ENCODE results near the gene TEX50.
"Not testable (repeated sequence)": the region's sequence is repeated elsewhere in the genome, so short reads cannot be mapped to it uniquely, and the experiment has no call there.

TEX50 gene

DNA sequence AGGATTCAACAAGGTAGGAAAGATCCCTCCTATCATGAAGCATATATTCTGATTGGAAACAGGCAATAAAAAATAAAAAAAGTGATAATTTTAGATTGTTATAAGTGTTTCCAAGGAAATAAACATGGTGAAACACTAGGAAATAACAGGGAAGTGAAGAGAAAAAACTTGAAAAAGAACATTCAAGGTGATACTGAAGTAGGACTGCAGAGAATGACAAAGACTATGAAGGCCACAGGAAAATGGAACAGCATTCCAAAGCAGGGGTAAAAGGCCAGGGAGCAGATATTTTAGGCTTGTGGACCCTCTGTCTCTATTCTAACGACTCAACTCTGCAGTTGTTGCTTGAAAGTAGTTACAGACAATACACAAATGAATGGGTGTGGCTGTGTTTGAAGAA is 26.6 kb downstream of the TEX50 start:
- no peak for DNase-seq (ENCODE audit: low read depth in 2 of 2)

DNA sequence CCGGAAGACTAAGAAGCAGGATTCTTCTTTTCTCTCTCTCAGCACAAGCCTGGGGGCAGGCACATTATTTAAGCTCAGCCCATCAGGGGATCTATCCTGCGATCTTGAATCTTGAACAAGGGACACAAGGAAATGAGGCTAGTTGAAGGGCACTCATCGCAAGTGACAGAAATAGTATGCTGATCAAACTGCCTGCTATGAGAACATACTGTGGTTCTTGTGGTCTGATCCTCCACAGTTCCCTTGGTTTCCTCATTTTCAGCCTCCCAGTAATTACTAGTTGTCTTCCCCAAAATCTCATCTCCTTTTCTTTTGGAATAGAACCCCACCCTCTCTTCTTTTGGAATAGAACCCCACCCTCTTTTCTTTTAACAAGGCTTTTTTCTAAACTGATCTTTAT is 28.0 kb downstream of the TEX50 start:
- DNase-seq (ENCODE audit: low read depth in 2 of 2) = no peak

DNA sequence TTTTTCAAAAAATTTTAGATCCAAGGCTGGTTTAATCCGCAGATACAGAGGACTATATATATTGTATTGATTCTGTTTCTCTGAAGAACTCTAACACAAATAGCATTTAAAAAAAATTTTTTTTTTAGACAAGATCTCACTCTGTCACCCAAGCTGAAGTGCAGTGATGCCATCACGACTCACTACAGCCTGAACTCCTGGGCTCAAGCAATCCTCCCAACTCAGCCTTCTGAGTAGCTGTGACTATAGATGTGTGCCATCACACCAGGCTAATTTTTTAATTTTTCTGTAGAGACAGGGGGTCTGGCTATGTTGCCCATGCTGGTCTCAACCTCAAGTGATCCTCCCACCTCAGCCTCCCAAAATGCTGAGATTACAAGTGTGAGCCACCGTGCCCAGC is 31.5 kb downstream of the TEX50 start:
- DNase-seq (ENCODE audit: low read depth in 2 of 2) = no peak

DNA sequence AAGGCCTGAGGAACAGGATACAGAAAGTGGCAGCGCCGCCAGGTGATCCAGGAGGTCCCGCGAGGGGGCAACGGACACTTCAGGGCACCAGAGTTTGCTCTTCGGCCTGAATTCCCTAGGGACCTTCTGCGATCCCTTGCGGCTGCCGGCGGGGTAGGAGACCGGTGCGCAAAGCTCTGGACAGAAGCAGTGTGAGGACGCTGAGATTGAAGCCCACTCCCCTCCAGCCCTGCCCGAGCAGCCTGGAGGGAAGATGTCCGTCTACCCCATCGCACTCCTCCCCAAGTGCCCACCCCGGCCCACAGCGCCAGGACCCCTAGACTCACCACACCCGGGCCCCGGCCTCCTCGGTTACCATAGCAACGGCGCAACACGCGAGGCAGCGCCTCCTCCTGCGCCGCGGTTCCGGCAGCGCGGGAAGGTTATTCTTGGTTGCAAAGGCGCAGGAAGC is 34.4 kb downstream of the TEX50 start, which contains the start of gene ANKRD45:
ANKRD45 (minus strand) TSS at position 361 of the 451 bp plus-strand sequence. CDS start 10,433 bp downstream, outside the sequence.
- DNase-seq (ENCODE audit: low read depth in 2 of 2) = peak in 1 of 2 donors; percentile 5

- DNase-seq (ENCODE audit: low read depth in 2 of 2) = not testable (repeated sequence)
Observed at GRCh38 chr1:173674496-173674895, 39.4 kb downstream of the TEX50 start.

- not testable (repeated sequence) for DNase-seq (ENCODE audit: low read depth in 2 of 2)
Observed at GRCh38 chr1:173680152-173680551, 45.0 kb downstream of the TEX50 start.

GRCh38 chr1:173682184-173682583 is 47.0 kb downstream of the TEX50 start:
- DNase-seq (ENCODE audit: low read depth in 2 of 2) = no peak

DNA sequence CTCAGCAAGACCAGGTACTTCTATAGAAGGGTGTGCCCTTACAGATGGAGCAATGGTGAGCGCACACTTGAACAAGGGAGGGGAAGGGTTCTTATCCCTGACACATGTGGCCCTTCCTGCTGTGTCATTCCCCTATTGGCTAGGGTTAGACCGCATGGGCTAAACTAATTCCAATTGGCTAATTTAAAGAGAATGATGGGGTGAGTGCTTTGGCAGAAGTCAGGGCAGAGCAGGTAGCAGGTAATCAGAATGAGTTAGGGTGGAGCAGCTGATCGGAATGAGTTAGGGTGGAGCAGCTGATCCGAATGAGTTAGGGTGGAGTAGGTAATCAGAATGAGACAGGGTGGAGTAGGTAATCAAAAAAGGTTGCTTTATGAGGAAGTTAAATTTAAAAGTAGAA is 48.7 kb downstream of the TEX50 start:
- DNase-seq (ENCODE audit: low read depth in 2 of 2) = not testable (repeated sequence)

DNA sequence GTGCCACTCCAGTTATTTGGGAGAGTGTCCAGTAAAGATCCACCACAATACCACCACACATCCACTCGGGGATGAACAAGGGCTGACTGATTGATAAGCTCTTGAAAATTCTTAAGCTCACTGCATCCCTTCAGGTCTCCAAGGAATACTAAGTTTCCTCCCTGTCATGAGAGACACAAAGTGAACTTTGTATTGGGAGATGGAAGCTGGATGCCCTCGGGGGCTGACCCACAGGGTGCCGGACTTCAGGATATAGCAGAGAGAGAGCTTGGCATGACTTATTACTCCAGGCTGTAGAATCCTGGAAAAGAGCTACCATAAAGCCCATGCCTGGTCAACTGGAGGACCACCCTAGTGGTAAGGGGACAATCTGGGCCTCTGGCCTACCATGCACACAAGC is 50.0 kb downstream of the TEX50 start:
- DNase-seq (ENCODE audit: low read depth in 2 of 2) = not testable (repeated sequence)
